T-helper 22 cell (primary cell): ENCODE data around the gene SLC35F1.

ENCODE experiments used
- DNase-seq: peaks from one replicate; pipeline ENCODE4 v3.0.0-alpha.2; 2020; ENCODE audit warnings: low read depth

The SLC35F1 gene

DNA sequence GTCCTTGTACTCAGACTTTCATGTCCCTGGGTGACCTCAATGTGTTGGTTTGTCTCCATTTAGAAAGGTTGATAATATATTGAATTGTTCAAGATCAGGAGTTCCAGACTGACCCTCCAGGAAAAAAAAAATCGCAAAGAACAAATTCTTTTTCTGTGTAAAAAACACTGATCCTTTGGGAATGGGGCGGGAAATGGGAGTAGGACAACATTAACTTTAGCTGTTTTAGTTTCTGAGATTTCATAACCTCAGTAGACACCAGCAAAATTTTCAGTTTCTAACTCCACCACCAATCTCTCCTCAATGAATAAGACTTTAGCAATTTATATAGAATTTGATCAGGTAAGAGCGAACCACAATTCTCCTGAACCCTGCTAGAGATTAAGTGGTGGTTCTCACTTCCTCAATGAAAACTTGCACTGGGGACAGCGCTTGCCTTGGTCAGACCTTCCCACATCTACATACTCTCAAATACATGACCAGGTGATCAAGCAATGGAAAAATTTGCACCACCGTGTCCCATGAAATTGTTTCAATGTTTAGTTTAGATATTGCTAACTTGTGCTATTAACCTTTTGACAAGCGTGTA, 409.8 kb downstream of the SLC35F1 start:
- DNase-seq: no peak

GRCh38 chr6:118317581-118318563, 410.8 kb downstream of the SLC35F1 start:
- no peak for DNase-seq

- no peak for DNase-seq
Measured at GRCh38 chr6:118318648-118319047, 411.6 kb downstream of the SLC35F1 start.

GRCh38 chr6:118319416-118319815, 412.4 kb downstream of the SLC35F1 start:
- no peak for DNase-seq

DNA sequence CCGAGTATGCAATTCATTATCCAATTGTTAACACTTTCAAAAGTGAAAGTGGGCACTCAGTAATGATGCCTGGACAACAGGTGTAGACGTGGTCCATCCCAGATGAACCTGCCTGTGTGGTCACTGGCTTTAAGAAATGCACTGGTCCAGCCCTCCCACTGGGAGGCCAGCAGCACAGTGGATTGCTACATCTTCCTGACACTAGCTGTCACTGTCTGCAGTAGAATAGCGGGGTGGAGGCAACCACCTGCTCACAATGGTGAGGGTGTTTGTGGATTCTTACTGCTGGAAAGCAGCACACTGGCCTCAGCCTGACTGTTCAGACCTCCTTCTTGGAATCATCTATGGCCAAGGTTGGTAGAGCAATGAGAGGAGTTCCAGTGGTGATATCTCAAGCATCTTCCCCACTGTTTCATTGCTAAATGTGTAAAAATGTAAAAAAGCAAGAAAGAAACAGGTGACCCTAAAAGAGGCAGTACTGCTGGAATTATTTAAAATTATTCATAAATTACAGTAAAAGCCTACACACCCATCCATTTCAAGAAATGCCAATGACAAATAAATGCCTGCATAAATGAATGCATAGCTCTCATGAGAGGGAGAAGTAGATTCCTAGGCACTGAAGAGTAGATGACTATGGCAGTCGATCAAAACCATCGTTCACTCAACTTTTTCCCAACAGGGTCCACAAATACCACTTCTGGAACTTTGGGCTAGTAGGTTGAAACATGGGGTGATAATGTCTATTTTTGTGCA, 413.0 kb downstream of the SLC35F1 start:
- DNase-seq: no peak

DNA sequence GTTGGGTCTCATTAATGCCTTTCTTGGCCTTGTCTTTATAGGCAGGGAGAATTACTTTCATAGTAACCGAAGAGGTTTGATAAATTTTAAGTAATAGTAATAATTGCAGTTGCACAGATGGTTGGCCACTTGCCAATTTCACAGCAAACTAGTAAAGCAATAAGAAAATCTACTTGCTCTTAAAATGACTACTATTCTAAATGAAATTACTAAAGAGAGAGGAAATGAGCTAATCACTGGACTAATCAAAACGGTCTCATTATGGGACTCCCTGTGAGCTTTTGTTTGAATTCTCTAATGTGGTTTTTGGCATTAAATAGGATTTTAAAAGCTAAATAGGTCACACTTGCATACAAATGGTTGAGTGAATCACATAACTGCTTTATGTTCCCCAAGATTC, 413.6 kb downstream of the SLC35F1 start:
- no peak for DNase-seq

- DNase-seq: no peak
Measured at GRCh38 chr6:118324116-118324515, 417.1 kb downstream of the SLC35F1 start.

DNA sequence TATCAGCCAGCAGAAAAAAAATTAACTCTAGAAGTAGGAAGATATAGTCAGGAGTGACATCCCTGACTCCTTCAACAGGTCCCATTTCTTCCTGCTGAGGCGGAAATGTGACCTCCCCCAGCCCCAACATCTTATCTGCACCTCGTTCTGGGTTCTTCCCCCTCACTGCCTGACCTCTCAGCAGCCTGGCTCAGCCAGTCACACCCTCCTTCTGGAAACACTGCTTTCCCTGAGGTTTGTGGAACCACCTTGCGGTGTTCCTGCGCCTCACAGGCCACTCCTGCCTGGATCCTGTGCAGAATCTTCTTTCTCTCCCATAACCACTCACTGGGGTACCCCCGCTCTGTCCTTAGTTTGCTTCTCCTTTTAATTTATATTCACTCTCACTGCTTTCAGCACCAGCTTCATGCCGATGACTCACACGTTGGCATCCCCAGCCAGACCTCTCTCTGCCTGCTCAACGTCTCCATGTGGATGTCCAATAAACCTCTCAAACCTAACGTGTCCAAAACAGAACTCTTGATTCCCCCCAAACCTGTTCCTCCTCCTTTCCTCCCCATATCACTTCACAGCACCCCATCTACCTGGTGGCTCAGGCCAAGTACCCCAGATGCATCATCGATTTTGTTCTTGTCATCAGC, 418.3 kb downstream of the SLC35F1 start:
- DNase-seq: no peak

DNA sequence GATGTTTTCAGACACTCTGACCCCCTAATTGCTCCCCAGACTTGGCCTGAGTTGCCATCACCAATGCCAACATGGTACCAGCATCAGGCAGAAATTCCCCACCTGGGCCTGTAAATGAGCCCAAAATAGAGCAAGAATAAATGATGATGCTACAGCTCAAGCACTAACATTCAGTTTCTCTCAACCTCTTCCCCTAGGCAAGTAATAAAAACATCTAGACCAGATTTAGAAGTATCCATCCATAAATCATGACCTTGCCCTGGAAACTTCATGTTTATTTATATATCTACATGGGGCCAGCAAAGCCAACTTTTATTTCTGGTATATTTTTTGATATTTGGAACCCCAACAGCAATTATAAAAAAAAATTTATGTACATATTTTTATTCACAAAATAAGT, 419.6 kb downstream of the SLC35F1 start:
- DNase-seq: no peak

DNA sequence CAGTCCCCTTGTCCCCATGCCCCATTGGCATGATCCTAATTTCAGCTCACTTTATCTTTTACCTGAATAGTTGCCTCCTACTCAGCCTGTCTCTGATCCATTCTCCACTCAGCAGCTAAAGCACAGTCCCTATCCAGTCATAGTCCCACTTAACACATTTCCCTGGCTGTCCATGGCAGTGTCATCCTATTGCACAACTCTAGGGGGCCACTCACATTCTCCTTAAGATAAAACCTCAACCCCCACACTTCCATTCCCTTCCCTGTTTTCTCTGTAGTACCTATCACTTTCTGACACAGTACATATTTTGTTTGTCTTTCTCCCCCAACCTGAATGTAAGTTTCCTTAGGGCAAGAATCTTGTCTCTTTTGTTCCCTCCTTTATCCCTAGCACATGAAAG, 420.2 kb downstream of the SLC35F1 start:
- no peak for DNase-seq

GRCh38 chr6:118333772-118334171, 426.7 kb downstream of the SLC35F1 start:
- DNase-seq: no peak

GRCh38 chr6:118334634-118335033, 427.6 kb downstream of the SLC35F1 start:
- no peak for DNase-seq

GRCh38 chr6:118335325-118335816, 428.3 kb downstream of the SLC35F1 start:
- no peak for DNase-seq

- DNase-seq: no peak
Measured at GRCh38 chr6:118344014-118344670, 437.1 kb downstream of the SLC35F1 start.

- DNase-seq: no peak
Measured at GRCh38 chr6:118350881-118351430, 443.9 kb downstream of the SLC35F1 start.

- no peak for DNase-seq
Measured at GRCh38 chr6:118353564-118353963, 446.5 kb downstream of the SLC35F1 start.

GRCh38 chr6:118354641-118355040, 447.6 kb downstream of the SLC35F1 start:
- no peak for DNase-seq

DNA sequence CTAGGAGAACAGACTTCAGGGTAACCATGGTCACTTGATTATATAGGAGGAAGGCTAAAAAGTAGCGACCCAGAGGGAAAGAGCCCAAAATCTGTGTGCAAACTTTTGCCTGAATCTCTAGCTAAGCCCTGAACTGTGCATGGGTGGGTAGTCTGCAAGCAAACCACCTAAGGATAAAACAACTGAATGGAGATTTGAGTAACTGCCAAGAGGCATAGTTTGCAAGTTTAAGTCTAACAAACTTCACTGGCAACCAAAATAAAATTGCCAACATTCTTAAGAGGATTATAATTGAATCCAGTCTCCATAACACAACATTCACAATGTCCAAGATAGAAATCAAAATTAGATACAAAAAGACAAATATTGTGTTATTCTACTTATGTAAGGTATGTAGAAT, 449.0 kb downstream of the SLC35F1 start:
- DNase-seq: no peak

DNA sequence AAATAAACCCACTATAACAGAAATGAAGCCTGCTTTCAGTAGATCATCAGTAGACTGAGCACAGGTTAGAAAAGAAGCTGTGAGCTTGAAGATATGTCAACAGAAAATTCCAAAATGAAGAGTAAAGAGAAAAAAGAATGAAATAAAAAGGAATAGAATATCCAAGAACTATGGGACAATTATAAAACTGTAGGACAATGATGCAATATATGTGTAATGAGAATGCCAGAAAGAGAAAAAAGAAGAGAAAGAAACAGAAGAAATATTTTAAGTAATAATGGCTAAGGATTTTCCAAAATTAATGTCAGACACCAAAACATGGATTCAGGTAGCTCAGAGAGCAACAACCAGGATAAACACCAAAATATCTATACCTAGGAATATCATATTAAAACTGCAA, 449.6 kb downstream of the SLC35F1 start:
- DNase-seq: no peak
